ENCODE results near the gene ANO7. TPM values are rescaled to one million over a fixed set of nuclear protein-coding genes. Genes with fewer than 3 reads are reported as not detected.
A peak's percentile ranks its signal among the peaks of the same experiment; 100 is the strongest.

Gene ANO7
- total RNA-seq, 2 experiments from 2014 or later, result 0.53 to 0.91 TPM

GRCh38 chr2:241268716-241269445, 80.4 kb downstream of the ANO7 start:
- H3K36me3 Mint-ChIP-seq (ENCODE audit: low read depth), result peaks cover 40% of the 10 kb centered on the region
- no peaks in the 10 kb centered on the region for H3K27me3 Mint-ChIP-seq
- no peaks in the 10 kb centered on the region for H3K9me3 Mint-ChIP-seq
- H3K4me1 Mint-ChIP-seq, result peaks cover 45% of the 10 kb centered on the region
- H3K27ac Mint-ChIP-seq, result no peak overlapping the region
- no peak for DNase-seq
- POLR2A ChIA-PET, result no interaction called here
- no peak overlapping the region for H3K4me3 Mint-ChIP-seq
- CTCF ChIA-PET, result no interaction called here

GRCh38 chr2:241269707-241270520, 81.4 kb downstream of the ANO7 start:
- H3K4me3 Mint-ChIP-seq, result no peak overlapping the region
- H3K36me3 Mint-ChIP-seq (ENCODE audit: low read depth), result peaks cover 47% of the 10 kb centered on the region

GRCh38 chr2:241270531-241270930, 82.1 kb downstream of the ANO7 start:
- Mint-ChIP-seq H3K36me3 (ENCODE audit: low read depth) (peaks cover 51% of the 10 kb centered on the region), H3K4me3 (peak overlapping the region; percentile 89), H3K27ac (no peak overlapping the region), H3K9me3 (peaks cover 5% of the 10 kb centered on the region), H3K4me1 (peaks cover 47% of the 10 kb centered on the region), H3K27me3 (no peaks in the 10 kb centered on the region)
- no peak for DNase-seq
- ChIA-PET POLR2A (no interaction called here), CTCF (no interaction called here)

More at GRCh38 chr2:241269707-241270520, 81.4 kb downstream of the ANO7 start:
- no peaks in the 10 kb centered on the region for H3K9me3 Mint-ChIP-seq
- POLR2A ChIA-PET, result no interaction called here
- no peak for DNase-seq
- no peaks in the 10 kb centered on the region for H3K27me3 Mint-ChIP-seq
- peaks cover 47% of the 10 kb centered on the region for H3K4me1 Mint-ChIP-seq
- CTCF ChIA-PET, result no interaction called here
- no peak overlapping the region for H3K27ac Mint-ChIP-seq

- Mint-ChIP-seq H3K27me3 (no peaks in the 10 kb centered on the region), H3K36me3 (ENCODE audit: low read depth) (peaks cover 52% of the 10 kb centered on the region), H3K27ac (peak overlapping the region; percentile 79), H3K4me1 (peaks cover 47% of the 10 kb centered on the region), H3K4me3 (peak overlapping the region; percentile 89), H3K9me3 (peaks cover 10% of the 10 kb centered on the region)
- ChIA-PET CTCF (no interaction called here), POLR2A (interaction anchor here (0.7 to 1.0 kb wide), 3 partner anchors 43 to 47 kb away, joined by 3 read pairs; partner anchors contain the start of gene HDLBP)
- peak; percentile 63 for DNase-seq
Measured at GRCh38 chr2:241271706-241272302, 83.3 kb downstream of the ANO7 start.

- Mint-ChIP-seq H3K27me3 (no peaks in the 10 kb centered on the region), H3K36me3 (ENCODE audit: low read depth) (peaks cover 55% of the 10 kb centered on the region), H3K4me1 (peaks cover 50% of the 10 kb centered on the region), H3K4me3 (peak overlapping the region; percentile 70), H3K27ac (no peak overlapping the region), H3K9me3 (peaks cover 10% of the 10 kb centered on the region)
- ChIA-PET CTCF (no interaction called here), POLR2A (interaction anchor here (0.7 to 1.0 kb wide), 2 partner anchors 42 to 46 kb away, joined by 3 read pairs; partner anchors contain the start of gene HDLBP)
- peak; percentile 52 for DNase-seq
Measured at GRCh38 chr2:241272303-241273209, 84.1 kb downstream of the ANO7 start.

GRCh38 chr2:241273210-241274020, 84.9 kb downstream of the ANO7 start:
- ChIA-PET CTCF (no interaction called here), POLR2A (interaction anchor here (0.9 kb wide), 1 partner anchor 16 kb away, joined by 3 read pairs; no protein-coding TSS in a partner anchor)

GRCh38 chr2:241274127-241274526, 85.7 kb downstream of the ANO7 start:
- Mint-ChIP-seq H3K4me1 (peaks cover 41% of the 10 kb centered on the region), H3K27ac (no peak overlapping the region), H3K4me3 (no peak overlapping the region), H3K36me3 (ENCODE audit: low read depth) (peaks cover 45% of the 10 kb centered on the region), H3K9me3 (peaks cover 10% of the 10 kb centered on the region), H3K27me3 (no peaks in the 10 kb centered on the region)
- ChIA-PET CTCF (no interaction called here), POLR2A (interaction anchor here (0.9 kb wide), 1 partner anchor 17 kb away, joined by 3 read pairs; no protein-coding TSS in a partner anchor)
- no peak for DNase-seq

More at GRCh38 chr2:241273210-241274020, 84.9 kb downstream of the ANO7 start:
- peak overlapping the region; percentile 70 for H3K4me3 Mint-ChIP-seq
- H3K27ac Mint-ChIP-seq, result no peak overlapping the region
- peaks cover 10% of the 10 kb centered on the region for H3K9me3 Mint-ChIP-seq
- H3K36me3 Mint-ChIP-seq (ENCODE audit: low read depth), result peaks cover 52% of the 10 kb centered on the region
- no peaks in the 10 kb centered on the region for H3K27me3 Mint-ChIP-seq
- DNase-seq, result no peak
- peaks cover 46% of the 10 kb centered on the region for H3K4me1 Mint-ChIP-seq

Other genes starting within 250 kb of the ANO7 start
- gene SNED1, start 190.1 kb upstream of the ANO7 start, total RNA-seq, result 10 to 100 TPM; 32.6 to 34.3 TPM
- 10 to 100 TPM; 41.5 to 45.4 TPM for gene MTERF4, start 86.4 kb upstream of the ANO7 start, total RNA-seq
- 10 to 100 TPM; 58.1 to 58.9 TPM for gene PASK, start 39.2 kb upstream of the ANO7 start, total RNA-seq
- 100 to 1,000 TPM; 103 to 106 TPM for gene PPP1R7, start 38.2 kb upstream of the ANO7 start, total RNA-seq
- 100 to 1,000 TPM; 190 to 193 TPM for gene HDLBP, start 127.0 kb downstream of the ANO7 start, total RNA-seq
- gene SEPTIN2, start 127.2 kb downstream of the ANO7 start, total RNA-seq, result 100 to 1,000 TPM; 282 to 290 TPM
- gene FARP2, start 167.6 kb downstream of the ANO7 start, total RNA-seq, result 10 to 100 TPM; 14.1 to 15.0 TPM

All from activated CD4-positive, alpha-beta memory T cell treated with anti-CD3 and anti-CD28 coated beads, Interleukin-2, amount 10 ng/mL, durations not matched to agents 7 days and 5 days (primary cell).